Loucy (cell line): Measurements from ENCODE around the gene CNGA2.
"Not testable (repeated sequence)": the region's sequence is repeated elsewhere in the genome, so short reads cannot be mapped to it uniquely, and the experiment has no call there.

Experiments used
- H2AFZ ChIP-seq: fragments of 200-600 bp; sonication (generic); 2 replicates; pipeline ENCODE4 v1.6.0; 2016; ENCODE audit warnings: antibody characterized with exemption, mild to moderate bottlenecking, low read length, moderate library complexity
- H3F3A ChIP-seq: fragments of 200-600 bp; 2 replicates; pipeline ENCODE4 v1.6.0; 2016; ENCODE audit warnings: antibody characterized with exemption, low read depth, mild to moderate bottlenecking
- H3K27me3 ChIP-seq: fragments of 200-600 bp; sonication (generic); 2 replicates; pipeline ENCODE4 v1.6.1; 2014; ENCODE audit warnings: low read length, mild to moderate bottlenecking; ENCODE audit not compliant: insufficient read depth, poor library complexity, severe bottlenecking
- H3K36me3 ChIP-seq: fragments of 200-600 bp; sonication (generic); 2 replicates; pipeline ENCODE4 v1.6.1; 2016; ENCODE audit warnings: low read length; ENCODE audit not compliant: insufficient read depth
- H3K4me1 ChIP-seq: fragments of 200-600 bp; sonication (generic); 2 replicates; pipeline ENCODE4 v1.5.1; 2014; ENCODE audit warnings: low read length, mild to moderate bottlenecking; ENCODE audit not compliant: insufficient read depth, poor library complexity, severe bottlenecking
- H3K4me2 ChIP-seq: fragments of 200-600 bp; sonication (generic); 2 replicates; pipeline ENCODE4 v1.6.0; 2014; ENCODE audit warnings: antibody characterized with exemption, low read length, low read depth, mild to moderate bottlenecking; ENCODE audit not compliant: poor library complexity, severe bottlenecking
- H3K4me3 ChIP-seq: fragments of 200-600 bp; sonication (generic); 2 replicates; pipeline ENCODE4 v1.5.1; 2014; ENCODE audit warnings: low read length, mild to moderate bottlenecking, mixed read lengths; ENCODE audit not compliant: poor library complexity, severe bottlenecking
- H3K79me2 ChIP-seq: fragments of 200-600 bp; sonication (generic); 2 replicates; pipeline ENCODE4 v1.6.1; 2014; ENCODE audit warnings: low read length; ENCODE audit not compliant: insufficient read depth
- H3K9ac ChIP-seq: fragments of 200-600 bp; sonication (generic); 2 replicates; pipeline ENCODE4 v1.6.0; 2014; ENCODE audit warnings: mild to moderate bottlenecking, low read depth, low read length, moderate library complexity; ENCODE audit not compliant: poor library complexity, severe bottlenecking
- H3K9me2 ChIP-seq: fragments of 200-600 bp; sonication (generic); replicated peaks from 2 replicates; pipeline ENCODE4 v1.6.1; 2016; ENCODE audit warnings: low read depth, low read length, mixed read lengths
- H3K9me3 ChIP-seq: fragments of 200-600 bp; sonication (generic); 2 replicates; pipeline ENCODE4 v1.6.1; 2014; ENCODE audit warnings: mild to moderate bottlenecking, antibody characterized with exemption, low read length, low read depth; ENCODE audit not compliant: insufficient read depth
- H4K20me1 ChIP-seq: fragments of 200-600 bp; sonication (generic); 2 replicates; pipeline ENCODE4 v1.6.0; 2014; ENCODE audit warnings: antibody characterized with exemption, low read length, mild to moderate bottlenecking; ENCODE audit not compliant: insufficient read depth, poor library complexity, severe bottlenecking
- EZH2phosphoT487 ChIP-seq: fragments of 200-600 bp; IDR thresholded peaks from 2 replicates; pipeline ENCODE4 v1.6.1; 2018; ENCODE audit warnings: antibody characterized with exemption, mild to moderate bottlenecking, moderate library complexity, borderline replicate concordance
- TF ChIP-seq, protein P1 (sequence below): fragments of 200-600 bp; sonication (generic); conservative IDR thresholded peaks from 2 replicates; pipeline ENCODE4 v1.5.1; 2014; ENCODE audit warnings: mild to moderate bottlenecking, antibody characterized with exemption, low read length

The CNGA2 gene

DNA sequence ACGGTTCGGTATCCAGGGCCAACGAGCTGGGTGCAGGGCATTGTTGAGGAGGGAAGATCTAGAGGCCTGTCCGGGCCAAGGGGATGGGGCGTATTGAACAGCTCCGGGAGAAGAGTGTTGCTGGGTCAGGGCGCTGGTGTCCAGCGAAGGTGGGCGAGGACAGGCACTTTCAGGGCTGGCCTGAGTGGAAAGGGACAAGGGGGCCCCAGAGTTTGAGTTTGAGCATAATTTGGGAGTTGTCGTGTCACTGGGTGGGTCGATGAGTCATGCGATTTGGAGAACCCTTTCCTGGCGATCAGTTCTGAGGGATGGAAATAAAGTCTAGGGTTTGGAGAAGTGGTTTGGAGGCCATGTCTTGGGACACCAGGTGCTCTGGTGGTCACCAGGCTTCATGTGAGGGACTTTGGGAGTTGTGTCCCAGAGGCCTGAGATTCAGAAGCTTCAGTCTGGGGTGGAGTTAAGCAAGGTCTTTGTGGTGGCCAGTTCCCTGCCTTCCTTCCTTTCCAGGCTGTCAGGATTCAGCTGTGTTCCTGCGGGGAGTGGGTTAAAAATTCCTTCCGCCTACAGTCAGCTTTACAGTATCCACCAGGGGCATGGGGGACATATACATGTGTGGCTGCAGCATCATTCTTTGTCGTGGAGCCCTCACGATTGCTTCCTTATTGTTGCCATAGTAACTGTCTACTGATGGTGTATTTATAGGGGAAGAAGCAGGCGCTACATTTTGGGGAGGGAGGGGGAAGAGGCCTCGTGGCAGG lies 38.8 kb upstream of the CNGA2 start:
- Histone ChIP-seq H3K9me3 (no peaks in the 10 kb centered on the region), H3K4me3 (no peak overlapping the region), H3K27me3 (no peaks in the 10 kb centered on the region), H4K20me1 (no peaks in the 10 kb centered on the region), H3K36me3 (no peaks in the 10 kb centered on the region), H3K9me2 (no peaks in the 10 kb centered on the region), H3K79me2 (no peaks in the 10 kb centered on the region), H2AFZ (no peak overlapping the region), H3K4me2 (no peak overlapping the region), H3F3A (no peaks in the 10 kb centered on the region), H3K9ac (no peak overlapping the region), H3K4me1 (no peaks in the 10 kb centered on the region)
- TF ChIP-seq EZH2phosphoT487, result no peak

DNA sequence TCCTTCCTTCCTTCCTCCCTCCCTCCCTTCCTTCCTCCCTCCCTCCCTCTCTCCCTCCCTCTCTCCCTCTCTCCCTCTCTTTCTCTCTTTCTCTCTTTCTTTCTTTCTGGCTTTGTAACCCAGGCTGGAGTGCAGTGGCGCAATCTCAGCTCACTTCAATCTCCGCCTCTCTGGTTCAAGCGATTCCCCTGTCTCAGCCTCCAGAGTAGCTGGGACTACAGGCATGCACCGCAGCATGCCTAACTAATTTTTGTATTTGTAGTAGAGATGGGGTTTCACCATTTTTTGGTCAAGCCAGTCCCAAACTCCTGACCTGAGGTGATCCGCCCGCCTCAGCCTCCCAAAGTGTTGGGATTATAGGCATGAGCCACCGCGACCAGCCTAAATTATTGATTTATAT lies 37.5 kb upstream of the CNGA2 start:
- H3K9me3 ChIP-seq, H3K79me2 ChIP-seq, H3K9me2 ChIP-seq, H3K4me1 ChIP-seq, H3K4me2 ChIP-seq, H3K27me3 ChIP-seq, H4K20me1 ChIP-seq, H3F3A ChIP-seq, H3K4me3 ChIP-seq, H2AFZ ChIP-seq, H3K9ac ChIP-seq, H3K36me3 ChIP-seq: not testable (repeated sequence)

DNA sequence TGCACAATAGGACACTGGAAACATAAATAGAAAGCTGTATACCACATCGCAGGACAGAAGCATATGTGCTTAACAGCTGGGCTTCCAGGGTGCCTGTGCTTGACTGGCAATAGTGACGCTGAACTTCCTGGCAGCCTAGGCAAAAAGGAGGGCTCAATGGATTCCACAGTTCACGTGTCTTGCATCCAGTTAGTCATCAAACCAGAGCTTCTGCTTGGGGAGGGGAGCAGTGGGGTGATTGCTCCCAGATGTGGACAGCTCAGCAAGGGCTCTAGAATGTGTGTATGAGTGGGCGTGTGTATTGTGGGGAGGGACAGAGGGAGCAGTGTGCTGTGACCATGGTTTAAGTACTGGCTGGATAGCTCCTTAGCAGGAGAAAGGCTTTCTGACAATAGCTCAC lies 37.0 kb upstream of the CNGA2 start:
- H3K79me2 ChIP-seq, result no peaks in the 10 kb centered on the region
- H3K27me3 ChIP-seq, result no peaks in the 10 kb centered on the region
- H2AFZ ChIP-seq, result no peak overlapping the region
- no peaks in the 10 kb centered on the region for H3F3A ChIP-seq
- H3K4me2 ChIP-seq, result no peak overlapping the region
- no peaks in the 10 kb centered on the region for H4K20me1 ChIP-seq
- no peaks in the 10 kb centered on the region for H3K9me2 ChIP-seq
- no peaks in the 10 kb centered on the region for H3K9me3 ChIP-seq
- no peaks in the 10 kb centered on the region for H3K4me1 ChIP-seq
- no peak overlapping the region for H3K9ac ChIP-seq
- no peaks in the 10 kb centered on the region for H3K36me3 ChIP-seq
- TF ChIP-seq, protein P1, sequence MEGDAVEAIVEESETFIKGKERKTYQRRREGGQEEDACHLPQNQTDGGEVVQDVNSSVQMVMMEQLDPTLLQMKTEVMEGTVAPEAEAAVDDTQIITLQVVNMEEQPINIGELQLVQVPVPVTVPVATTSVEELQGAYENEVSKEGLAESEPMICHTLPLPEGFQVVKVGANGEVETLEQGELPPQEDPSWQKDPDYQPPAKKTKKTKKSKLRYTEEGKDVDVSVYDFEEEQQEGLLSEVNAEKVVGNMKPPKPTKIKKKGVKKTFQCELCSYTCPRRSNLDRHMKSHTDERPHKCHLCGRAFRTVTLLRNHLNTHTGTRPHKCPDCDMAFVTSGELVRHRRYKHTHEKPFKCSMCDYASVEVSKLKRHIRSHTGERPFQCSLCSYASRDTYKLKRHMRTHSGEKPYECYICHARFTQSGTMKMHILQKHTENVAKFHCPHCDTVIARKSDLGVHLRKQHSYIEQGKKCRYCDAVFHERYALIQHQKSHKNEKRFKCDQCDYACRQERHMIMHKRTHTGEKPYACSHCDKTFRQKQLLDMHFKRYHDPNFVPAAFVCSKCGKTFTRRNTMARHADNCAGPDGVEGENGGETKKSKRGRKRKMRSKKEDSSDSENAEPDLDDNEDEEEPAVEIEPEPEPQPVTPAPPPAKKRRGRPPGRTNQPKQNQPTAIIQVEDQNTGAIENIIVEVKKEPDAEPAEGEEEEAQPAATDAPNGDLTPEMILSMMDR, result no peak
- no peak for TF ChIP-seq EZH2phosphoT487
- no peak overlapping the region for H3K4me3 ChIP-seq

DNA sequence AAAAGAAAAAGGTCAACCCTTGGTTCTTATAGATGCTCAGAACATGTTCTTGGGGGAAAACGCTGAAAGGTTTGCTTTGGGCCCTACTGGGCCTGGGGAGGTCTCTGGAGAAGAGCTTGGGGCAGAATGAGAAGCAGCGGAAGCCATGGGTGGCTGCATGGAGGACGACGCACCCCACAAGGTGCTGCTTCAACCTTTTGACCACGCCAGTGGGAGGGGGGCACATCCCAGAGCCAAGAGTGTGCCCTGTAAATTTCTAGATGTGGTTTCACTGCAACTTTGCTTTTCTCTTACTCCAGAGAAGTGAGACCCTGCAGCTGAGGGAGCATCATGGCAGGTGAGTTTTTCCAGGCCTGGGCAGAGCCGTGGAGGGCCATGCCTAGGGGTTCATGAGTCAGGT lies 36.1 kb upstream of the CNGA2 start:
- H3K79me2 ChIP-seq, result no peaks in the 10 kb centered on the region
- no peak overlapping the region for H3K4me2 ChIP-seq
- no peaks in the 10 kb centered on the region for H3K36me3 ChIP-seq
- TF ChIP-seq, protein P1, result no peak
- no peak for TF ChIP-seq EZH2phosphoT487
- no peaks in the 10 kb centered on the region for H4K20me1 ChIP-seq
- no peak overlapping the region for H3K4me3 ChIP-seq
- H3K9me3 ChIP-seq, result no peaks in the 10 kb centered on the region
- no peaks in the 10 kb centered on the region for H3K27me3 ChIP-seq
- H3F3A ChIP-seq, result no peaks in the 10 kb centered on the region
- no peaks in the 10 kb centered on the region for H3K9me2 ChIP-seq
- H2AFZ ChIP-seq, result no peak overlapping the region
- H3K4me1 ChIP-seq, result no peaks in the 10 kb centered on the region
- no peak overlapping the region for H3K9ac ChIP-seq
